Measurements from ENCODE around the gene EXOC6B. TPM values are rescaled to one million over a fixed set of nuclear protein-coding genes. Genes with fewer than 3 reads are reported as not detected.

Gene EXOC6B
- total and polyA plus RNA-seq, 8 donors = 22.1 to 30.8 (median 25.9) TPM

DNA sequence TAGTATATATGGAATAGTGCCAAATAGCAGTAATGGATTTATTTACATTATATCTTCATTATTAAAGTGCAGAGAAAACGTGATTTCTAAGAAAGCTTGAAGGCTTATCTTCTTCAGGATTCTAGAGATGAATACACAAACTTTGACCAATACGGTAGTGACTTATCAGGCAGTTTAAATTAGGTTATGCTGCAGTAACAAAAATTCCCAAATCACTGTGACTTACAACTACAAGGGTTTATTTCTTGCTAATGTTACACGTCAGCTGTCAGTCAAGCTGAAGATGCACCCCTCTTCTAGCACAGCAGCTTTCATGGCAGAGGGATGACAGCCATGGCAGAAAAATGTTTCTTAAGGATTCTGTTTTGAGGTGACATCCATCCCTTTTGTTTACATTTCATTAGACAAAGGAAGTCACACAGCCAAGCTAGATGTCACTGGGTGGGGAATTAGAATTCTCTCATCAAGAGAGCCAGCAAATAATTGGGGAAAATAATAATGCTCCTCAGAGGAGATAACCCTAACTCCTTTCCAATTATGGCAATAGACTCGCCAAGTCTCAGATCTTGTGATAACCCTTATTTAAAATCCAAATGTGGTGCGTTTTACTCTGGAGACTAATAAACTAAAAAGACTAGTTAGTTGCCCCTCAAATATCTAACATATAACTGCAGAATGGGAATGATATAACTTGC, 409.9 kb downstream of the EXOC6B start:
- peaks cover 0 to 9% of the 10 kb centered on the region in 2 donors for H3K9me3 ChIP-seq
- intact Hi-C loops (cut with DNase I) = no loop called here
- DNase-seq (no peak), ATAC-seq (no peak)
- no peak overlapping the region for H3K27ac ChIP-seq
- H3K36me3 ChIP-seq = no peaks in the 10 kb centered on the region
- no peak overlapping the region for H3K4me3 ChIP-seq
- no peaks in the 10 kb centered on the region for H3K27me3 ChIP-seq
- TF ChIP-seq, protein P1, sequence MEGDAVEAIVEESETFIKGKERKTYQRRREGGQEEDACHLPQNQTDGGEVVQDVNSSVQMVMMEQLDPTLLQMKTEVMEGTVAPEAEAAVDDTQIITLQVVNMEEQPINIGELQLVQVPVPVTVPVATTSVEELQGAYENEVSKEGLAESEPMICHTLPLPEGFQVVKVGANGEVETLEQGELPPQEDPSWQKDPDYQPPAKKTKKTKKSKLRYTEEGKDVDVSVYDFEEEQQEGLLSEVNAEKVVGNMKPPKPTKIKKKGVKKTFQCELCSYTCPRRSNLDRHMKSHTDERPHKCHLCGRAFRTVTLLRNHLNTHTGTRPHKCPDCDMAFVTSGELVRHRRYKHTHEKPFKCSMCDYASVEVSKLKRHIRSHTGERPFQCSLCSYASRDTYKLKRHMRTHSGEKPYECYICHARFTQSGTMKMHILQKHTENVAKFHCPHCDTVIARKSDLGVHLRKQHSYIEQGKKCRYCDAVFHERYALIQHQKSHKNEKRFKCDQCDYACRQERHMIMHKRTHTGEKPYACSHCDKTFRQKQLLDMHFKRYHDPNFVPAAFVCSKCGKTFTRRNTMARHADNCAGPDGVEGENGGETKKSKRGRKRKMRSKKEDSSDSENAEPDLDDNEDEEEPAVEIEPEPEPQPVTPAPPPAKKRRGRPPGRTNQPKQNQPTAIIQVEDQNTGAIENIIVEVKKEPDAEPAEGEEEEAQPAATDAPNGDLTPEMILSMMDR (IDR thresholded peaks at IDR 0.05) = no peak
- no peaks in the 10 kb centered on the region for H3K4me1 ChIP-seq

DNA sequence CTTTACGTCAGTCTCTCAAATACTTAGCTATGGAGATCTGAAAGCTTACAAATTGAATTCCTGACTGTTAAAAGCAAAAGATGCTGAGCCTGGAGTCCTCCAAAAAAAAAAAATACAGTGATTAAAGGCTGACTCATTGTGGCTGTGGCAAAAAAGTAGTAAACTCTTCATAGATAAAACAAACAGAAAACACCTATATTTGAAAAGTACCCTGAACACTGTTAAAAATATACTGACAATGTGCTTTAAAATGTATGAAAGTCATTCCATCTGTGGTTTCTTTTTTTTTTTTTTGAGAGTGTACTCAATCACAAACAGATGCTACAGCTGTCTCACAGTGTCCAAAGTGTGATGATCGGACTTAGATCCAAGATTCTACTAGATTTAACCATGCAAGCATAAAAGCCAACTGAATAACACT, 410.6 kb downstream of the EXOC6B start:
- no peaks in the 10 kb centered on the region for H3K36me3 ChIP-seq
- TF ChIP-seq, protein P1 (IDR thresholded peaks at IDR 0.05) = no peak
- no peaks in the 10 kb centered on the region for H3K27me3 ChIP-seq
- H3K4me3 ChIP-seq = no peak overlapping the region
- no peaks in the 10 kb centered on the region for H3K4me1 ChIP-seq
- intact Hi-C loops (cut with DNase I) = no loop called here
- peaks cover 0 to 3% of the 10 kb centered on the region in 2 donors for H3K9me3 ChIP-seq
- peak; percentile 33 for ATAC-seq
- DNase-seq = peak in 1 of 4 donors; percentile 33
- H3K27ac ChIP-seq = no peak overlapping the region

DNA sequence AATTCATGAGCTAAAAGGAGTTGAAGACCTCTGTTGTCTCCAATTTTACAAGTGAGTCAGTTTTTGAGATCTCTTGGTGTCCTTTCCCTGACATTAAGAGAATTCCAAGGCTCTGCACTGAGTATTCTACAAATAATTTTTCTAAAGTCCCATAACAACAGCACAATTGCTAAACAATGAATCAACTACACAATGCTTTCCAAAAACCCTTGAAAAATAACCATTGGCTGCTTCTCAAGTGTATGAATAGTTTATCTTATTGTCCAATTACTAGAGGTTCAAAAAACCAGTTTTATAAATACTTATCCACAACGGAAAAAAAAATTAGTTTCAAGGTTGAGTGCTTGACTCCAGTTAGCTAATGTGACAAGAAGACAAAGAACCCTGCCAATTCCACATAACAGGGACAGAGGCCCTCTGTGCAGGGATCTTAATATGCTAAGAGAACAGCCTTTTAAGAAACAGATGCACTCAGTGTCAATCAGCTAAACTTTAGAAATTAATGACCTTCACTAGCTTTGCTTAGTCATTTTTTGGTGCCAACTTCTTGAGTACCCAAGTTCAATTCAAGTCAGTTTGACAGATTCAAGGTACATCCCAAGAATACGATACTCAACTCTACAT, 411.6 kb downstream of the EXOC6B start:
- peak; percentile 53 for ATAC-seq
- Histone ChIP-seq H3K4me3 (no peak overlapping the region), H3K27ac (peak overlapping the region in 1 of 2 donors; percentile 33), H3K27me3 (no peaks in the 10 kb centered on the region), H3K9me3 (peaks cover 0 to 5% of the 10 kb centered on the region in 2 donors), H3K36me3 (no peaks in the 10 kb centered on the region), H3K4me1 (no peaks in the 10 kb centered on the region)
- TF ChIP-seq, protein P1 (IDR thresholded peaks at IDR 0.05) = no peak
- intact Hi-C loops (cut with DNase I) = no loop called here
- no peak for DNase-seq

DNA sequence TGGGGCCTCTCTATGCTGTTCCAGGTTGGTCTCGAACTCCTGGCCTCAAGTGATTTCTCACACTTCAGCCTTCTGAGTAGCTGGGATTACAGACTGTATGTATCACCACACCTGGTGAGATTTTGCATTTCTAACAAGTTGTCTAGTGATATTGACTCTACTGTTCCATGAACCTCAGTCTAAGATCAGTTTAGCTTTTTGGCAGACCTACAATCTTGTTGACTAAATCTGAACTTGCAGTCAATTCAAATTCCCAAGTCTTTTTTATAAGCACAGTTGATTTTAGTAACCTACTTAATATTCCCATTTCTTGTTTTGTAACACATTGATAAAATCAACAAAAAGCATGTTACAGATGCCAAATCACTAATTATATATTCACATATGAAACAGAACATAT, 412.1 kb downstream of the EXOC6B start:
- no peak for DNase-seq
- no peaks in the 10 kb centered on the region for H3K4me1 ChIP-seq
- no peak for ATAC-seq
- H3K27ac ChIP-seq = peak overlapping the region in 1 of 2 donors; percentile 33
- intact Hi-C loops (cut with DNase I) = no loop called here
- H3K4me3 ChIP-seq = no peak overlapping the region
- TF ChIP-seq, protein P1 (IDR thresholded peaks at IDR 0.05) = no peak
- H3K27me3 ChIP-seq = no peaks in the 10 kb centered on the region
- peaks cover 0 to 8% of the 10 kb centered on the region in 2 donors for H3K9me3 ChIP-seq
- no peaks in the 10 kb centered on the region for H3K36me3 ChIP-seq

DNA sequence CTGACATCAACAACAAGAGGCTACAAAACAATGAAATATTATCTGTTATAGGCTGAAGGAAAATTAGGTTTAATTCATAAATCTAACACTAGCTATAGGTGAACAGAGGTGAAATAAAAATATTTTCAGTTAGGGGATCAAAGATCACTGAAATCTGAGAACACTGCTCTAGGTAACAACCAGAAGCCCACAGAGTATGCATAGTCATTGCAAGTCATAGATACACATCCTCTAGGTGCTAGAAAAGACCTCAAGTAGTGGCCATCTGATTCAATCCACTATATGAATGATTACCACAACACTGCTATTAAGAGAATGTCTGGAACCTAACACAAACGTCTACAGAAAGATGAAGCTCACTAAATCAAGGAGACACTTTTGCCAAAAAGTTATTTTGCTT, 413.6 kb downstream of the EXOC6B start:
- DNase-seq (no peak), ATAC-seq (no peak)
- TF ChIP-seq, protein P1 (IDR thresholded peaks at IDR 0.05) = no peak
- Histone ChIP-seq H3K27me3 (no peaks in the 10 kb centered on the region), H3K4me3 (no peak overlapping the region), H3K27ac (no peak overlapping the region), H3K36me3 (no peaks in the 10 kb centered on the region), H3K9me3 (peaks cover 0 to 14% of the 10 kb centered on the region in 2 donors), H3K4me1 (no peaks in the 10 kb centered on the region)
- intact Hi-C loops (cut with DNase I) = no loop called here
